Smooth muscle cell (in vitro differentiated cells): Measurements from ENCODE around the gene CD164. TPM values are rescaled to one million over a fixed set of nuclear protein-coding genes. Genes with fewer than 3 reads are reported as not detected.

Experiments
- DNase-seq: peaks from one replicate; lab custom pipeline; 2025; ENCODE audit not compliant: unreplicated experiment; lab: John Stamatoyannopoulos, UW
- H2AFZ ChIP-seq: fragments of 200-600 bp; sonication (generic); 2 replicates; pipeline ENCODE4 v1.6.0; 2016; ENCODE audit warnings: antibody characterized with exemption, low read depth, mild to moderate bottlenecking
- H3F3A ChIP-seq: fragments of 200-600 bp; sonication (generic); 2 replicates; pipeline ENCODE4 v1.6.0; 2017; ENCODE audit warnings: antibody characterized with exemption, low read depth
- H3K27ac ChIP-seq: fragments of 200-600 bp; sonication (generic); 2 replicates; pipeline ENCODE4 v1.5.1; 2016; ENCODE audit warnings: low read depth, mild to moderate bottlenecking
- H3K27me3 ChIP-seq: fragments of 200-600 bp; sonication (generic); 2 replicates; pipeline ENCODE4 v1.6.1; 2016; ENCODE audit warnings: low read depth, mild to moderate bottlenecking
- H3K36me3 ChIP-seq: fragments of 200-600 bp; sonication (generic); 2 replicates; pipeline ENCODE4 v1.5.1; 2016; ENCODE audit warnings: low read depth
- H3K4me1 ChIP-seq: fragments of 200-600 bp; sonication (generic); 2 replicates; pipeline ENCODE4 v1.5.1; 2016; ENCODE audit warnings: low read depth
- H3K4me2 ChIP-seq: fragments of 200-600 bp; sonication (generic); 2 replicates; pipeline ENCODE4 v1.6.0; 2016; ENCODE audit warnings: mild to moderate bottlenecking
- H3K4me3 ChIP-seq: fragments of 200-600 bp; sonication (generic); 2 replicates; pipeline ENCODE4 v1.5.1; 2016; ENCODE audit warnings: mild to moderate bottlenecking
- H3K79me2 ChIP-seq: fragments of 200-600 bp; sonication (generic); 2 replicates; pipeline ENCODE4 v1.6.0; 2016; ENCODE audit warnings: low read depth, mild to moderate bottlenecking
- H3K9ac ChIP-seq: fragments of 200-600 bp; sonication (generic); 2 replicates; pipeline ENCODE4 v1.6.0; 2016; ENCODE audit warnings: low read depth
- H3K9me3 ChIP-seq: fragments of 200-600 bp; sonication (generic); replicated peaks from 2 replicates; pipeline ENCODE4 v1.5.1; 2016; ENCODE audit warnings: low read depth
- H4K20me1 ChIP-seq: fragments of 200-600 bp; sonication (generic); 2 replicates; pipeline ENCODE4 v1.6.0; 2016; ENCODE audit warnings: low read depth
- WGBS: methylation state at CpG from one replicate; pipeline ENCODE4 v1.1.7; 2016; ENCODE audit warnings: low lambda C conversion rate; 5-methylcytosine and 5-hydroxymethylcytosine counted together
- polyA plus RNA-seq: library from polyadenylated mRNA; unstranded; fragments of >200 nt; fragmentation: Nextera tagmentation; extraction: Ambion mirVana; gene quantifications from 2 replicates; pipeline ENCODE4 v1.2.1, GENCODE V29; 2016
- total RNA-seq: library from RNA; depleted of rRNA; stranded (reverse); fragments of >200 nt; gene quantifications from 2 replicates; pipeline ENCODE4 v1.2.3, GENCODE V29; 2014
- TF ChIP-seq, protein P1 (sequence below): fragments of 200-600 bp; sonication (generic); IDR thresholded peaks from 2 replicates; pipeline ENCODE4 v1.5.1; 2017; ENCODE audit warnings: borderline replicate concordance, mild to moderate bottlenecking, antibody characterized with exemption; ENCODE audit not compliant: insufficient read depth, poor library complexity, severe bottlenecking

CD164 gene
- total and polyA plus RNA-seq, 2 experiments from 2014 or later: 305 to 495 TPM

DNA sequence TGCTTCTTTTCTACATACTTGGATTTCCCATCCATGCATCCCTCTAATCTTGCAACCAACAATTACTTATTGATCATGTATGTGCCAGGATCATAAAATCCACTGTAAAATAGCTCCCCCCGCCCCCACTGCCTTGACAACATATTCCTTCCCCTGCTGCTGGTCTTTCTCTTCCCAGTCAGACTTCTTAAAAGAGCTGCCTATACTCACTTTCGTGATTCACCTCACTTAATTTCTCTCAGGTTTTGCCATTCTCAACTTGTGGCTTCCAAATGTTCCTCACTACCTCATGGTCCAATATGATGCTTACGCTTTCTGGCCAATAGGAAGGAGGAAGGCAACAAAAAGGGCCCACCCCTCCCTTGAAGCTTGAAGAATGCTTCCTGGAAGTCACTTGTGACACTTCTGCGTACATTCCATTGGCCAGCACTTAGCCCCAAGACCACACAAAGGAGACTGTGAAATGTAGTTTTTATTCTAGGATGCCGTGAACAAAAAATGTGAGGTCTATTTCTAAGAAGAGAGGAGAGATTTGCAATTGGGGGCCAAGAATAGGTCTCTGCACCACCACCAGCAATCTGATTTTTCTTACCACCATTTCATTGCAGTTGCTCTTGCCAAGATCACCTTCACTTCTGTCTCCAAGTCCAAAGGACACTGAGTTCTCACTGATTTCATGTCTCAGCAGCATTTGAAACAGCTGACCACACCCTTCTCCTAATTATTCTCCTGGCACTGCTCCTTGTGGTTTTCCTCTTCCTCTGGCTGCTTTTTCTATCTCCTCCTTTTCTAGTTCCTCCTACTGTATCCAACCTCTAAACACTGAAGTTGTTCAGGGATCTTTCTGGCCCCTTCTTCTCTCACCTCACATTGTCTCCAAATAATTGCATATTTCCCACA is 30.8 kb downstream of the CD164 start:
- DNase-seq: no peak
- TF ChIP-seq, protein P1, sequence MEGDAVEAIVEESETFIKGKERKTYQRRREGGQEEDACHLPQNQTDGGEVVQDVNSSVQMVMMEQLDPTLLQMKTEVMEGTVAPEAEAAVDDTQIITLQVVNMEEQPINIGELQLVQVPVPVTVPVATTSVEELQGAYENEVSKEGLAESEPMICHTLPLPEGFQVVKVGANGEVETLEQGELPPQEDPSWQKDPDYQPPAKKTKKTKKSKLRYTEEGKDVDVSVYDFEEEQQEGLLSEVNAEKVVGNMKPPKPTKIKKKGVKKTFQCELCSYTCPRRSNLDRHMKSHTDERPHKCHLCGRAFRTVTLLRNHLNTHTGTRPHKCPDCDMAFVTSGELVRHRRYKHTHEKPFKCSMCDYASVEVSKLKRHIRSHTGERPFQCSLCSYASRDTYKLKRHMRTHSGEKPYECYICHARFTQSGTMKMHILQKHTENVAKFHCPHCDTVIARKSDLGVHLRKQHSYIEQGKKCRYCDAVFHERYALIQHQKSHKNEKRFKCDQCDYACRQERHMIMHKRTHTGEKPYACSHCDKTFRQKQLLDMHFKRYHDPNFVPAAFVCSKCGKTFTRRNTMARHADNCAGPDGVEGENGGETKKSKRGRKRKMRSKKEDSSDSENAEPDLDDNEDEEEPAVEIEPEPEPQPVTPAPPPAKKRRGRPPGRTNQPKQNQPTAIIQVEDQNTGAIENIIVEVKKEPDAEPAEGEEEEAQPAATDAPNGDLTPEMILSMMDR: no peak
- H3K9me3 ChIP-seq: no peaks in the 10 kb centered on the region
- H3K4me1 ChIP-seq: no peaks in the 10 kb centered on the region
- peaks cover under 1% of the 10 kb centered on the region for H3K36me3 ChIP-seq
- no peak overlapping the region for H3K27ac ChIP-seq
- no peak overlapping the region for H3K9ac ChIP-seq
- H2AFZ ChIP-seq: no peak overlapping the region
- H3K4me3 ChIP-seq: no peak overlapping the region
- no peak overlapping the region for H3K4me2 ChIP-seq
- H3K27me3 ChIP-seq: no peaks in the 10 kb centered on the region
- no peaks in the 10 kb centered on the region for H3K79me2 ChIP-seq
- WGBS: 94% methylated on average over 5 of the region's 5 CpGs
- no peaks in the 10 kb centered on the region for H4K20me1 ChIP-seq
- H3F3A ChIP-seq: no peaks in the 10 kb centered on the region

DNA sequence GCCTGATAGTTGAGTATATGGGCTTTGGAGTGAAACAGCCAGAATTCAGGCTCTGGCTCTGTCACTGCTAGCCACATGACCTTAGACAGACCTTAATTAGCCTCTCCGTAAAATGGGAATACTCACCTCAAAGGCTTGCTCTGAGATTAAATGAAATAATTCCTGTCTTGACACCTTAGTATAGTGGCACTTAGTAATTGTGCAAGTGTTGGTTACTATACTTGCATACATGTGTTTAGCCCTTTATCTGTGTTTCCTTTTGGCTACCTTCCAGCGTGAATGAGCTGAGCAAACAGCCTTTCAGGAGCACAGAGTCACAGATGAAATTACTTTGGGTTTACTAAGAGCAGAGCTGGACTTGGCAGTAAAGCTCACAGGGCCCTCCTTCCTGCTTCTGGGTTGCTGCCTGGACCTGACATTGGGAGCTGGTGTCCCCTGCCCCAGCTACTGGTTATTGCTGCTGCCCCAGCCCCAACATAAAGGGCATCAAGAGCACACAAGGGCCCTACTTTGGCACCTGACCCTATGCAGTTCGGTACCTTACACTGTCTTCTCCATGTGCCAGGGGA is 32.8 kb downstream of the CD164 start:
- Histone ChIP-seq H4K20me1 (no peaks in the 10 kb centered on the region), H3K27ac (no peak overlapping the region), H3K79me2 (no peaks in the 10 kb centered on the region), H3K27me3 (no peaks in the 10 kb centered on the region), H3K4me3 (no peak overlapping the region), H3F3A (no peaks in the 10 kb centered on the region), H3K9me3 (no peaks in the 10 kb centered on the region), H3K4me2 (no peak overlapping the region), H3K36me3 (no peaks in the 10 kb centered on the region), H3K4me1 (no peaks in the 10 kb centered on the region), H2AFZ (no peak overlapping the region), H3K9ac (no peak overlapping the region)
- TF ChIP-seq, protein P1: no peak
- no peak for DNase-seq
- 90% methylated on average over 3 of the region's 3 CpGs for WGBS

DNA sequence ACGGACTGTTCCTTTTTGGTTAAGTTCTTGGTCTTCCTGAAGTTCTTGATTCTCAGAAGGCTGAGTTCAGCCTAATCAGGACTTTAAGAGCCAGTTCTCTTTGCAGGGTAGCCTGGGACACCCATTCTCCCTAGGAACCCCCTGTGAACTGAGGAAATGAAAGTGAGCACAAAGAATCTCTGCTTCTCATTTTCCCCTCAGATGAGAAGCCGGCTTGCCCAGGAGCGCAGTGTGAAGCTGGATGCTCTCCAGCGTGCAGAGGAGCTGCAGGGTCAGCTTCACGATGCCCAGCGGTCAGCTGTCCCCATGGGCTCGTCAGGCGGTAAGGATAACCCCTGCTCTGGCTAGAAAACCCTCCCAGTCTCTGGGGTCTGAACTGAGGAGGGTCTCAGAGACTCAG is 34.0 kb downstream of the CD164 start:
- Histone ChIP-seq H3K4me3 (no peak overlapping the region), H3K4me2 (no peak overlapping the region), H3K27ac (no peak overlapping the region), H2AFZ (no peak overlapping the region), H3K79me2 (no peaks in the 10 kb centered on the region), H4K20me1 (no peaks in the 10 kb centered on the region), H3K27me3 (no peaks in the 10 kb centered on the region), H3K9me3 (no peaks in the 10 kb centered on the region), H3K36me3 (no peaks in the 10 kb centered on the region), H3K4me1 (no peaks in the 10 kb centered on the region), H3K9ac (no peak overlapping the region), H3F3A (no peaks in the 10 kb centered on the region)
- WGBS: 91% methylated on average over 8 of the region's 8 CpGs
- no peak for DNase-seq
- TF ChIP-seq, protein P1: no peak
